Liver (tissue), 2 donors: ENCODE data around the gene FOXC2.

Experiments
- TAF1 ChIP-seq: conservative IDR thresholded peaks from 2 replicates; pipeline ENCODE4 v1.6.1; 2016; ENCODE audit warnings: antibody characterized with exemption, mild to moderate bottlenecking
- TF ChIP-seq, protein P1 (sequence below): IDR thresholded peaks from 2 replicates; pipeline ENCODE4 v1.6.1; 2016; ENCODE audit warnings: antibody characterized with exemption, mild to moderate bottlenecking
- donor health status: healthy.

DNA sequence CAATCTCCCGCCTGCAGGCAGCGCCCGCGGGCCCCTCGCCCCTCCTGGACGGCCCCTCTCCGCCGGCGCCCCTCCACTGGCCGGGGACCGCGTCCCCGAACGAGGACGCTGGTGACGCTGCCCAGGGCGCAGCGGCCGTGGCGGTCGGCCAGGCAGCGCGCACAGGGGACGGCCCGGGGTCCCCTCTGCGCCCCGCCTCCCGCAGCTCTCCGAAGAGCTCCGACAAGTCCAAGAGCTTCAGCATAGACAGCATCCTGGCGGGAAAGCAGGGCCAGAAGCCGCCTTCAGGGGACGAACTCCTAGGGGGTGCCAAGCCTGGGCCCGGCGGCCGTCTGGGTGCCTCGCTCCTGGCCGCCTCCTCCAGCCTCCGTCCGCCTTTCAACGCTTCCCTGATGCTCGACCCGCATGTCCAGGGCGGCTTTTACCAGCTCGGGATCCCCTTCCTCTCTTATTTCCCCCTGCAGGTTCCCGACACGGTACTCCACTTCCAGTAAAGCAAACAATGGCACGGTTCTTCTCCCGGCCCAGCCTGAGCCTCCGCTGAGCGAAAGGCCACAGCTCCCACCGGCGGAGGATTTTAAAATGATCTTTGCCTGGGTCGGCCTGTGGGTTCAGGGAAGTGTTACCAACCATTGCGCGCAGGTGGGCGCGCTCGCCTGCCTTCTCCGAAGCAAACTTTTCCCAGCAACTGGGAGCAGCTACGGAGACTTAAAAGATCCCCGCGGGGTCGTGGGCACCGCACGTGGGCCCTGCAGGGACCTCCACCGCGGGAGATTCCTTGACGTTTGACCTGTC lies 12.8 kb downstream of the FOXC2 start:
- TF ChIP-seq, protein P1, sequence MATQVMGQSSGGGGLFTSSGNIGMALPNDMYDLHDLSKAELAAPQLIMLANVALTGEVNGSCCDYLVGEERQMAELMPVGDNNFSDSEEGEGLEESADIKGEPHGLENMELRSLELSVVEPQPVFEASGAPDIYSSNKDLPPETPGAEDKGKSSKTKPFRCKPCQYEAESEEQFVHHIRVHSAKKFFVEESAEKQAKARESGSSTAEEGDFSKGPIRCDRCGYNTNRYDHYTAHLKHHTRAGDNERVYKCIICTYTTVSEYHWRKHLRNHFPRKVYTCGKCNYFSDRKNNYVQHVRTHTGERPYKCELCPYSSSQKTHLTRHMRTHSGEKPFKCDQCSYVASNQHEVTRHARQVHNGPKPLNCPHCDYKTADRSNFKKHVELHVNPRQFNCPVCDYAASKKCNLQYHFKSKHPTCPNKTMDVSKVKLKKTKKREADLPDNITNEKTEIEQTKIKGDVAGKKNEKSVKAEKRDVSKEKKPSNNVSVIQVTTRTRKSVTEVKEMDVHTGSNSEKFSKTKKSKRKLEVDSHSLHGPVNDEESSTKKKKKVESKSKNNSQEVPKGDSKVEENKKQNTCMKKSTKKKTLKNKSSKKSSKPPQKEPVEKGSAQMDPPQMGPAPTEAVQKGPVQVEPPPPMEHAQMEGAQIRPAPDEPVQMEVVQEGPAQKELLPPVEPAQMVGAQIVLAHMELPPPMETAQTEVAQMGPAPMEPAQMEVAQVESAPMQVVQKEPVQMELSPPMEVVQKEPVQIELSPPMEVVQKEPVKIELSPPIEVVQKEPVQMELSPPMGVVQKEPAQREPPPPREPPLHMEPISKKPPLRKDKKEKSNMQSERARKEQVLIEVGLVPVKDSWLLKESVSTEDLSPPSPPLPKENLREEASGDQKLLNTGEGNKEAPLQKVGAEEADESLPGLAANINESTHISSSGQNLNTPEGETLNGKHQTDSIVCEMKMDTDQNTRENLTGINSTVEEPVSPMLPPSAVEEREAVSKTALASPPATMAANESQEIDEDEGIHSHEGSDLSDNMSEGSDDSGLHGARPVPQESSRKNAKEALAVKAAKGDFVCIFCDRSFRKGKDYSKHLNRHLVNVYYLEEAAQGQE, result no peak
- no peak for TF ChIP-seq TAF1
